ENCODE results near the gene AKR1C8. TPM values are rescaled to one million over a fixed set of nuclear protein-coding genes. Genes with fewer than 3 reads are reported as not detected.
"Not testable (repeated sequence)": the region's sequence is repeated elsewhere in the genome, so short reads cannot be mapped to it uniquely, and the experiment has no call there.

The AKR1C8 gene
- total RNA-seq, 3 donors from 2014 or later: not detected

DNA sequence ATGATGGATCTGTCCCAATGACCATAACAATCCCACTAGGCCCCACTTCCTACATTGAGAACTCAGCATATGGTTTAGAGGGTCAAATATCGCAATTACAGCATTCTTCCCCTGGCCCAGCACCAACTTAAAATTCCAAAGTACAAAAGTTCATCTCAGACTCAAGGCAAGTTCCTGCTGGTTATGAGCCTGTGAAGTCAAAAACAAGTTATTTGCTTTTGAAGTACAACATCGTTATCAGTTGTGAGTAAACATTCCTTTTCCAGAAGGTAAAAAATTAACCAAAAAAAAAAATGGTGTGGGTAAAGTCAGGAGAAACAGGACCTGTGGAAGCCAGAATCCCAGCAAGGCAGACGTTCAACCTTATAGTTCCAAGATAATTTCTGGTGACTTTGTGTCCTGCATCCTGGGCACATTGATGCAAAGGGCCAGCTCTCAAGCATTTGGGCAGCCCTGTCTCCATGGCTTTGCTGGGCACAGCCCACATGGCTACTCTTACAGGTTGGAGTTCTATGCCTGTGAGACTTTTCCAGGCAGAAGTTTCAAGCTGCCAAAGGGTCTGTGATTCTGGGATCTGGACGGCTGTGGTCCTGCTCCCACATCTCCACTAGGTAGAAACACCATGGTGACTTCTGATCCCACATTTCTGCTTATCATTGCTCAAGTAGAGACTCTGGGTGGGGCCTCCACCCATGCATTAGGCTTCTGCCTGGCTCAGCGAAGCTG lies 37.5 kb downstream of the AKR1C8 start:
- DNase-seq (peak in 2 of 3 donors; percentile 51 to 77), ATAC-seq (peak; percentile 90)
- intact Hi-C loops (cut with DNase I, micrococcal nuclease): no loop called here
- H3K36me3 ChIP-seq (ENCODE audit: low read depth): no peaks in the 10 kb centered on the region
- TF ChIP-seq CTCF (IDR thresholded peaks at IDR 0.05): no peak
- H3K9me3 ChIP-seq: peaks cover 5% of the 10 kb centered on the region
- no peak overlapping the region for H3K4me3 ChIP-seq
- H3K4me1 ChIP-seq (ENCODE audit: low read depth): peaks cover 16% of the 10 kb centered on the region

- no peak for TF ChIP-seq CTCF (IDR thresholded peaks at IDR 0.05)
- ATAC-seq (peak; percentile 43), DNase-seq (peak in 2 of 3 donors; percentile 35 to 64)
- Histone ChIP-seq H3K4me3 (no peak overlapping the region), H3K4me1 (ENCODE audit: low read depth) (peaks cover 16% of the 10 kb centered on the region), H3K9me3 (peaks cover 5% of the 10 kb centered on the region), H3K36me3 (ENCODE audit: low read depth) (no peaks in the 10 kb centered on the region)
- intact Hi-C loops (cut with DNase I, micrococcal nuclease): no loop called here
These were observed 38.1 kb downstream of the AKR1C8 start for GRCh38 chr10:5146920-5147254.

- Histone ChIP-seq H3K36me3 (ENCODE audit: low read depth) (no peaks in the 10 kb centered on the region), H3K9me3 (no peaks in the 10 kb centered on the region), H3K4me3 (no peak overlapping the region), H3K4me1 (ENCODE audit: low read depth) (peaks cover 4% of the 10 kb centered on the region)
- intact Hi-C loops (cut with DNase I, micrococcal nuclease): no loop called here
- no peak for ATAC-seq
- TF ChIP-seq CTCF (IDR thresholded peaks at IDR 0.05): no peak
- no peak for DNase-seq
These were observed 41.8 kb downstream of the AKR1C8 start for GRCh38 chr10:5143137-5143536.

GRCh38 chr10:5142199-5142598 lies 42.8 kb downstream of the AKR1C8 start:
- H3K9me3 ChIP-seq: peaks cover 5% of the 10 kb centered on the region
- no peak overlapping the region for H3K4me3 ChIP-seq
- peak; percentile 71 for ATAC-seq
- intact Hi-C loops (cut with DNase I, micrococcal nuclease): no loop called here
- DNase-seq: no peak
- no peaks in the 10 kb centered on the region for H3K36me3 ChIP-seq (ENCODE audit: low read depth)
- H3K4me1 ChIP-seq (ENCODE audit: low read depth): no peaks in the 10 kb centered on the region
- no peak for TF ChIP-seq CTCF (IDR thresholded peaks at IDR 0.05)

- peaks cover 20% of the 10 kb centered on the region for H3K9me3 ChIP-seq
- H3K4me1 ChIP-seq (ENCODE audit: low read depth); H3K36me3 ChIP-seq (ENCODE audit: low read depth); H3K4me3 ChIP-seq; ATAC-seq; intact Hi-C loops (cut with DNase I, micrococcal nuclease); DNase-seq: not testable (repeated sequence)
These were observed 47.3 kb downstream of the AKR1C8 start for GRCh38 chr10:5137699-5138098.

GRCh38 chr10:5136468-5137087 lies 48.4 kb downstream of the AKR1C8 start:
- no peak for TF ChIP-seq CTCF (IDR thresholded peaks at IDR 0.05)
- no peak for ATAC-seq
- DNase-seq: no peak
- Histone ChIP-seq H3K4me3 (no peak overlapping the region), H3K36me3 (ENCODE audit: low read depth) (no peaks in the 10 kb centered on the region), H3K4me1 (ENCODE audit: low read depth) (no peaks in the 10 kb centered on the region), H3K9me3 (peaks cover 20% of the 10 kb centered on the region)
- intact Hi-C loops (cut with DNase I, micrococcal nuclease): no loop called here

All from mucosa of descending colon (tissue), 3 donors.